ENCODE data around the gene ZNF705A. TPM values are rescaled to one million over a fixed set of nuclear protein-coding genes. Genes with fewer than 3 reads are reported as not detected.
"Not testable (repeated sequence)": the region's sequence is repeated elsewhere in the genome, so short reads cannot be mapped to it uniquely, and the experiment has no call there.

Gene ZNF705A
- under 1 TPM in 1 of 2 donors, not detected in 1; 0.28 TPM for total RNA-seq
- polyA plus RNA-seq: under 1 TPM in 1 of 2 donors, not detected in 1; 0.02 TPM
- long read RNA-seq, donor 1: 0 reads
- long read RNA-seq, donor 2: 0 reads
- long read RNA-seq, donor 3: 0 reads
- long read RNA-seq, donor 4: 0 reads
- long read RNA-seq, donor 5: 0 reads

DNA sequence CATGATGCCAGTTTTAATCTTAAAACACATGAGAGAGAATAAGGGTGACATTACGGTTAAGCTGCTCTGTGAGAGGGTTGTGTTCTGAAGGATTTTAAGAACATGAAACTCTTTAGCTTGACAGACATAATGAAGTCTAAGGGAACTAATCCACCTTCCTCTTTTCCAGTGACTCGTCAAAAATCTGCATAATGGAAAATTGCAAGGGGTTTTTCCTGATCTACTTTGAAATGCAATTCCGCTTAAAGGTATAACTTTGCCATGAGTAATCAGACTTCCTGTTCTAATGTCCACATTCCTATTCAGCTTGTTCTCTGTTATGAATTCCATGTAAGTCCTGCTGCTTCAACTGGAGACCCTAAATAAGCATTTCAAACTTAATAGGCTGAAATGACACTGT lies at the start of gene ZNF705A:
Gene ZNF705A (plus strand): TSS at position 171 of the 400 bp plus-strand sequence. CDS start 15,611 bp downstream, outside the sequence.
- Histone ChIP-seq H3K4me1 (ENCODE audit: control insufficient read depth in 5 of 5, insufficient read depth in 5 of 5, low read length in 5 of 5) (peaks cover 0 to 11% (median 0%) of the 10 kb centered on the region in 5 donors), H3K9ac (ENCODE audit: insufficient read depth in 1 of 2, low read length in 2 of 2) (no peak within 1 kb of the TSS), H3K4me3 (no peak within 1 kb of the TSS), H3K36me3 (ENCODE audit: control insufficient read depth in 4 of 4, insufficient read depth in 4 of 4, low read length in 4 of 4) (no peaks in the 10 kb centered on the region), H3K9me3 (ENCODE audit: control insufficient read depth in 4 of 4, insufficient read depth in 3 of 4, low read length in 3 of 4) (no peaks in the 10 kb centered on the region), H3K27ac (ENCODE audit: low read depth in 1 of 2, low read length in 1 of 2) (no peak within 1 kb of the TSS), H3K27me3 (ENCODE audit: control insufficient read depth in 3 of 3, insufficient read depth in 3 of 3, low read length in 2 of 3) (no peaks in the 10 kb centered on the region)
- WGBS, 2 donors: 28 to 46% methylated on average over 3 of the region's 3 CpGs
- TF ChIP-seq, protein P1, sequence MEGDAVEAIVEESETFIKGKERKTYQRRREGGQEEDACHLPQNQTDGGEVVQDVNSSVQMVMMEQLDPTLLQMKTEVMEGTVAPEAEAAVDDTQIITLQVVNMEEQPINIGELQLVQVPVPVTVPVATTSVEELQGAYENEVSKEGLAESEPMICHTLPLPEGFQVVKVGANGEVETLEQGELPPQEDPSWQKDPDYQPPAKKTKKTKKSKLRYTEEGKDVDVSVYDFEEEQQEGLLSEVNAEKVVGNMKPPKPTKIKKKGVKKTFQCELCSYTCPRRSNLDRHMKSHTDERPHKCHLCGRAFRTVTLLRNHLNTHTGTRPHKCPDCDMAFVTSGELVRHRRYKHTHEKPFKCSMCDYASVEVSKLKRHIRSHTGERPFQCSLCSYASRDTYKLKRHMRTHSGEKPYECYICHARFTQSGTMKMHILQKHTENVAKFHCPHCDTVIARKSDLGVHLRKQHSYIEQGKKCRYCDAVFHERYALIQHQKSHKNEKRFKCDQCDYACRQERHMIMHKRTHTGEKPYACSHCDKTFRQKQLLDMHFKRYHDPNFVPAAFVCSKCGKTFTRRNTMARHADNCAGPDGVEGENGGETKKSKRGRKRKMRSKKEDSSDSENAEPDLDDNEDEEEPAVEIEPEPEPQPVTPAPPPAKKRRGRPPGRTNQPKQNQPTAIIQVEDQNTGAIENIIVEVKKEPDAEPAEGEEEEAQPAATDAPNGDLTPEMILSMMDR (IDR thresholded peaks at IDR 0.05; ENCODE audit: control extremely low read depth, extremely low read depth): no peak
- ATAC-seq (ENCODE audit: insufficient read depth, low FRiP score): no peak
- peak in 2 of 3 donors; percentile 21 to 38 for DNase-seq

DNA sequence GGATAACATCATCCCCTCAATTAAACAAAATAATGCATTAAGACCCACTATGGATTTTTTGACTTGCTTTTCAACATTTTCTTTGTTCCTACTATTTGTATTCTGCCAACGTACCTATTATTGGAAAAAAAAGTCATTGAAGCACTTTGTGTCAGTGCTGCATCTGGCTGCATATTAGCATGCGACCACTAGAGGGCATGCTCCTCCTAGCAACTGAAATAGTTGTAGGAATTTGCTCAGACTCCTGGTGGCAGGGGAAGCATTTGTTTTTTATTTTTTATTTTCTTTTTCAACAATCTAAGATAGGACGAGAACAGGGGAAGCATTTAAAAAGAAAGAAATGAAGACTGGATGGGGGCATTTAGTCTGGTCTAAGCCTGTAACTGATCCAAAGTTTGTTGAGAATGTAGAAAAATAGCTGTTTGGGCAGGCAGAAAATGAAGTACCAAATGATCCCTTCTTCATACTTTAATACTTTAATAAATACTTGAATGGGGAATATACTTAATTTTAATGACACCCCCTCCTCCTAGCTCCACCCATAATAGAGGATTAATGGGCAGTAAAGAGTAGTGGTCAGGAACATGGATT lies 47.9 kb upstream of the ZNF705A start:
- ATAC-seq (ENCODE audit: insufficient read depth, low FRiP score) (peak; percentile 90), DNase-seq (peak; percentile 81 to 89 (median 81))
- Histone ChIP-seq H3K9ac (ENCODE audit: insufficient read depth in 1 of 2, low read length in 2 of 2) (peak overlapping the region in 1 of 2 donors; percentile 65), H3K4me1 (ENCODE audit: control insufficient read depth in 5 of 5, insufficient read depth in 5 of 5, low read length in 5 of 5) (peaks cover 0 to 4% (median 0%) of the 10 kb centered on the region in 5 donors), H3K27ac (ENCODE audit: low read depth in 1 of 2, low read length in 1 of 2) (no peak overlapping the region), H3K36me3 (ENCODE audit: control insufficient read depth in 4 of 4, insufficient read depth in 4 of 4, low read length in 4 of 4) (peaks cover 1 to 4% (median 3%) of the 10 kb centered on the region in 4 donors), H3K27me3 (ENCODE audit: control insufficient read depth in 3 of 3, insufficient read depth in 3 of 3, low read length in 2 of 3) (no peaks in the 10 kb centered on the region), H3K4me3 (no peak overlapping the region), H3K9me3 (ENCODE audit: control insufficient read depth in 4 of 4, insufficient read depth in 3 of 4, low read length in 3 of 4) (no peaks in the 10 kb centered on the region)
- TF ChIP-seq, protein P1 (IDR thresholded peaks at IDR 0.05; ENCODE audit: control extremely low read depth, extremely low read depth): peak; percentile 99
- WGBS, 2 donors: 1 to 4% methylated on average over 3 of the region's 3 CpGs

DNA sequence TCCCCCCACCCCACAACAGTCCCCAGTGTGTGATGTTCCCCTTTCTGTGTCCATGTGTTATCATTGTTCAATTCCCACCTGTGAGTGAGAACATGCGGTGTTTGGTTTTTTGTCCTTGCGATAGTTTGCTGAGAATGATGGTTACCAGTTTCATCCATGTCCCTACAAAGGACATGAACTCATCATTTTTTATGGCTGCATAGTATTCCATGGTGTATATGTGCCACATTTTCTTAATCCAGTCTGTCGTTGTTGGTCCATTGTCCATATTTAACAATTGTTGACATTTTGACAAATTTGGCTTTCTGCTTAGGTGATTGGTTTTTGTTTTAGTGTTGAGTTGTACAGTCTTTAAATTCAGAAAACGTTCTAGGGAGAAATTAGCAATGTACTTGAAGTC lies 43.7 kb upstream of the ZNF705A start:
- DNase-seq; ATAC-seq (ENCODE audit: insufficient read depth, low FRiP score); H3K9me3 ChIP-seq (ENCODE audit: control insufficient read depth in 4 of 4, insufficient read depth in 3 of 4, low read length in 3 of 4); H3K27me3 ChIP-seq (ENCODE audit: control insufficient read depth in 3 of 3, insufficient read depth in 3 of 3, low read length in 2 of 3); H3K27ac ChIP-seq (ENCODE audit: low read depth in 1 of 2, low read length in 1 of 2); H3K9ac ChIP-seq (ENCODE audit: insufficient read depth in 1 of 2, low read length in 2 of 2); H3K36me3 ChIP-seq (ENCODE audit: control insufficient read depth in 4 of 4, insufficient read depth in 4 of 4, low read length in 4 of 4); H3K4me3 ChIP-seq; H3K4me1 ChIP-seq (ENCODE audit: control insufficient read depth in 5 of 5, insufficient read depth in 5 of 5, low read length in 5 of 5): not testable (repeated sequence)
- WGBS, 2 donors: 94 to 97% methylated on average over 4 of the region's 4 CpGs

DNA sequence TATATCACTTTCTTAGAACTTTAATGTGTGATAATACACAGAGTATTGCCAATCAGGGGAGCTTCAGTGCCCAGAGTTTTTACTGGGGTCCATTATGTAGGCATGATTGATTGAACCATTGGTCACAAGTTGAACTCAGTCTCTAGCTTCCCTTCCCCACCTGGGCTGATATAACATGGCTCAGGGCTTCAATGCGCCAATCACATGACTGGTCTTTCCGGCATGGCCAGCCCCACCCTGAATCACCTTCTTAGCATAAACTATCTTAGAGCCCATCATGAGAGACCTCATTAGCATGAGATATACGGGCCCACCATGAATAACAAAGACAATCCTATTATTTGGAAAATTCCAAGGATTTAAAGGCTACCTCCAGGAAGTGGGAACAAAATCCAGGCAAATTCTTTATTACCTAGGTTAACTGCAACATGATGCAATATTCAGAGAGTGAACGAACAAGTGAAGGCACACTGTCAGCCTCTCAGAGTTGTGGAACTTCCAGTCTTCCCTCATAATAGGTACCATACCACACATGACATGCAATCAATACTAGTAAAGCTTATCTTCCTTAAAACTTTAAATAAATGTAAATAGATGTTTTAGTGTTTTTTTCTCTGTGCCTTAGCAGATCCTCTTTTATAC lies 36.6 kb upstream of the ZNF705A start:
- Histone ChIP-seq H3K27me3 (ENCODE audit: control insufficient read depth in 3 of 3, insufficient read depth in 3 of 3, low read length in 2 of 3) (no peaks in the 10 kb centered on the region), H3K36me3 (ENCODE audit: control insufficient read depth in 4 of 4, insufficient read depth in 4 of 4, low read length in 4 of 4) (peaks cover 0 to 6% (median 2%) of the 10 kb centered on the region in 4 donors)

More for the DNA sequence above, 36.6 kb upstream of the ZNF705A start:
- TF ChIP-seq, protein P1 (IDR thresholded peaks at IDR 0.05; ENCODE audit: control extremely low read depth, extremely low read depth): no peak
- Histone ChIP-seq H3K4me3 (no peak overlapping the region), H3K9ac (ENCODE audit: insufficient read depth in 1 of 2, low read length in 2 of 2) (no peak overlapping the region), H3K4me1 (ENCODE audit: control insufficient read depth in 5 of 5, insufficient read depth in 5 of 5, low read length in 5 of 5) (no peaks in the 10 kb centered on the region), H3K9me3 (ENCODE audit: control insufficient read depth in 4 of 4, insufficient read depth in 3 of 4, low read length in 3 of 4) (no peaks in the 10 kb centered on the region), H3K27ac (ENCODE audit: low read depth in 1 of 2, low read length in 1 of 2) (no peak overlapping the region)
- WGBS, 2 donors: 90 to 97% methylated on average over 4 of the region's 4 CpGs
- ATAC-seq (ENCODE audit: insufficient read depth, low FRiP score) (no peak), DNase-seq (no peak)

All from lung (tissue), 16 donors.